OCI-LY7 (cell line): Measurements from ENCODE around the gene PIGW. TPM values are rescaled to one million over a fixed set of nuclear protein-coding genes. Genes with fewer than 3 reads are reported as not detected.

Experiments used
- BruUV-seq: library from RNA; stranded (reverse); fragments of 400-500 nt; replicated peaks from 2 replicates; lab custom pipeline; 2021; lab: Mats Ljungman, UMichigan
- CTCF ChIA-PET: fragments of 300-600 bp; sonication (Branson Sonifier 250); formaldehyde crosslinking; loops from one replicate; lab custom pipeline; 2022; ENCODE audit warnings: antibody characterized with exemption; ENCODE audit not compliant: unreplicated experiment; lab: Charles Lee
- POLR2A ChIA-PET: fragments of 300-600 bp; sonication (Branson Sonifier 250); formaldehyde crosslinking; loops from one replicate; lab custom pipeline; 2022; ENCODE audit warnings: antibody characterized with exemption; lab: Charles Lee
- DNase-seq: peaks from one replicate; pipeline ENCODE4 v3.0.0-alpha.2; 2015; ENCODE audit warnings: low spot score
- H2AFZ ChIP-seq: fragments of 200-600 bp; sonication (generic), shearing (Covaris generic); 2 replicates; pipeline ENCODE4 v1.6.1; 2014; ENCODE audit warnings: mild to moderate bottlenecking, antibody characterized with exemption, low read length, moderate library complexity
- H3K27ac ChIP-seq: fragments of 200-600 bp; sonication (generic); 2 replicates; pipeline ENCODE4 v1.5.1; 2014; ENCODE audit warnings: mixed run types, low read depth, mild to moderate bottlenecking, moderate library complexity, low read length, inconsistent platforms; ENCODE audit not compliant: poor library complexity, severe bottlenecking
- H3K36me3 ChIP-seq: fragments of 200-600 bp; sonication (generic); 2 replicates; pipeline ENCODE4 v1.6.1; 2014; ENCODE audit warnings: mild to moderate bottlenecking, antibody characterized with exemption, low read length, moderate library complexity, mixed read lengths; ENCODE audit not compliant: insufficient read depth
- H3K4me1 ChIP-seq: fragments of 200-600 bp; sonication (generic); 2 replicates; pipeline ENCODE4 v1.5.1; 2014; ENCODE audit warnings: mild to moderate bottlenecking, low read length; ENCODE audit not compliant: insufficient read depth, poor library complexity, severe bottlenecking
- H3K4me2 ChIP-seq: fragments of 200-600 bp; sonication (generic); 2 replicates; pipeline ENCODE4 v1.6.1; 2014; ENCODE audit warnings: mild to moderate bottlenecking, low read length
- H3K4me3 ChIP-seq: fragments of 200-600 bp; sonication (generic); 2 replicates; pipeline ENCODE4 v1.5.1; 2014; ENCODE audit warnings: mild to moderate bottlenecking, low read depth, low read length; ENCODE audit not compliant: poor library complexity, severe bottlenecking
- H3K79me2 ChIP-seq: fragments of 200-600 bp; sonication (generic); 2 replicates; pipeline ENCODE4 v1.6.1; 2016; ENCODE audit warnings: low read depth, mild to moderate bottlenecking, low read length, moderate library complexity, mixed read lengths; ENCODE audit not compliant: insufficient read depth
- H3K9me2 ChIP-seq: fragments of 200-600 bp; sonication (generic); 2 replicates; pipeline ENCODE4 v1.6.1; 2016; ENCODE audit warnings: mild to moderate bottlenecking, low read length, mixed read lengths; ENCODE audit not compliant: insufficient read depth
- H3K9me3 ChIP-seq: fragments of 200-600 bp; sonication (generic); 2 replicates; pipeline ENCODE4 v1.6.1; 2014; ENCODE audit warnings: mild to moderate bottlenecking, mixed run types, low read length, mixed read lengths
- H4K20me1 ChIP-seq: fragments of 200-600 bp; sonication (generic); 2 replicates; pipeline ENCODE4 v1.6.1; 2014; ENCODE audit warnings: mild to moderate bottlenecking, antibody characterized with exemption, low read length, moderate library complexity, mixed read lengths; ENCODE audit not compliant: insufficient read depth
- CTCF ChIP-seq: fragments of 200-600 bp; sonication (generic); conservative IDR thresholded peaks from 2 replicates; pipeline ENCODE4 v1.5.1; 2014; ENCODE audit warnings: mild to moderate bottlenecking, antibody characterized with exemption, low read length, moderate library complexity, mixed read lengths
- EZH2phosphoT487 ChIP-seq: fragments of 200-600 bp; sonication (generic); IDR thresholded peaks from 2 replicates; pipeline ENCODE4 v1.6.1; 2018; ENCODE audit warnings: low read depth, borderline replicate concordance, mild to moderate bottlenecking, mixed run types, antibody characterized with exemption, low read length, moderate library complexity, mixed read lengths
- intact Hi-C: fragments of 100-400 bp; cut with micrococcal nuclease; formaldehyde crosslinking; loops from one replicate; pipeline ENCODE4 v1.10.0; 2022; ENCODE audit not compliant: unreplicated experiment
- total RNA-seq, 2 experiments: library from RNA; depleted of rRNA in 1 of 2; stranded (reverse); fragments of >200 nt in 1 of 2; shearing (Covaris generic) in 1 of 2; gene quantifications; 2 replicates each; pipeline ENCODE4 v1.2.3, GENCODE V29; 2014 to 2022

The PIGW gene
- total RNA-seq, 2 experiments from 2014 or later: 5.6 to 17.3 TPM

GRCh38 chr17:36566081-36566480 lies 31.3 kb downstream of the PIGW start:
- H3K4me3 ChIP-seq: no peak overlapping the region
- H3K27ac ChIP-seq: no peak overlapping the region
- DNase-seq: no peak
- peaks cover 40% of the 10 kb centered on the region; the same call in 1 of the 2 replicates for H3K79me2 ChIP-seq
- H3K4me1 ChIP-seq: no peaks in the 10 kb centered on the region
- ChIA-PET CTCF (no interaction called here), POLR2A (interaction anchor here (0.9 kb wide), 1 partner anchor 13 kb away, joined by 3 read pairs; no protein-coding TSS in a partner anchor)
- intact Hi-C loops: no loop called here
- BruUV-seq: no TSS peak
- TF ChIP-seq EZH2phosphoT487 (no peak), CTCF (no peak)
- H3K4me2 ChIP-seq: no peak overlapping the region
- peaks cover 95% of the 10 kb centered on the region for H3K36me3 ChIP-seq
- H4K20me1 ChIP-seq: peaks cover 9% of the 10 kb centered on the region; the same call in 1 of the 2 replicates
- H3K9me3 ChIP-seq: no peaks in the 10 kb centered on the region
- no peak overlapping the region for H2AFZ ChIP-seq
- no peaks in the 10 kb centered on the region for H3K9me2 ChIP-seq

GRCh38 chr17:36575028-36575427 lies 40.2 kb downstream of the PIGW start:
- H3K36me3 ChIP-seq: peaks cover 86% of the 10 kb centered on the region
- H3K79me2 ChIP-seq: peaks cover 33% of the 10 kb centered on the region; the same call in 1 of the 2 replicates
- H4K20me1 ChIP-seq: no peaks in the 10 kb centered on the region; the same call in 1 of the 2 replicates
- H3K9me3 ChIP-seq: no peaks in the 10 kb centered on the region
- no peak overlapping the region for H3K27ac ChIP-seq
- no peak overlapping the region for H3K4me3 ChIP-seq
- POLR2A ChIA-PET: no interaction called here
- intact Hi-C loops: no loop called here
- BruUV-seq: no TSS peak
- CTCF ChIA-PET: no interaction called here
- TF ChIP-seq CTCF: no peak
- TF ChIP-seq EZH2phosphoT487: no peak
- no peak overlapping the region for H2AFZ ChIP-seq
- no peak overlapping the region for H3K4me2 ChIP-seq
- DNase-seq: no peak
- H3K4me1 ChIP-seq: no peaks in the 10 kb centered on the region
- no peaks in the 10 kb centered on the region for H3K9me2 ChIP-seq

- no peak for DNase-seq
- POLR2A ChIA-PET: no interaction called here
- H2AFZ ChIP-seq: no peak overlapping the region
- TF ChIP-seq EZH2phosphoT487 (no peak), CTCF (no peak)
- H3K4me2 ChIP-seq: no peak overlapping the region
- H4K20me1 ChIP-seq: no peaks in the 10 kb centered on the region
- no peak overlapping the region for H3K4me3 ChIP-seq
- intact Hi-C loops: no loop called here
- CTCF ChIA-PET: no interaction called here
- no peak overlapping the region for H3K27ac ChIP-seq
- BruUV-seq: no TSS peak
- H3K79me2 ChIP-seq: peaks cover 31% of the 10 kb centered on the region; the same call in 1 of the 2 replicates
- H3K9me3 ChIP-seq: no peaks in the 10 kb centered on the region
- no peaks in the 10 kb centered on the region for H3K9me2 ChIP-seq
- H3K36me3 ChIP-seq: peaks cover 89% of the 10 kb centered on the region
- H3K4me1 ChIP-seq: no peaks in the 10 kb centered on the region
These were observed 42.0 kb downstream of the PIGW start for GRCh38 chr17:36576793-36577192.
